ENCODE measurements around the gene UBR4.
A peak's percentile ranks its signal among the peaks of the same experiment; 100 is the strongest.

Gene UBR4

DNA sequence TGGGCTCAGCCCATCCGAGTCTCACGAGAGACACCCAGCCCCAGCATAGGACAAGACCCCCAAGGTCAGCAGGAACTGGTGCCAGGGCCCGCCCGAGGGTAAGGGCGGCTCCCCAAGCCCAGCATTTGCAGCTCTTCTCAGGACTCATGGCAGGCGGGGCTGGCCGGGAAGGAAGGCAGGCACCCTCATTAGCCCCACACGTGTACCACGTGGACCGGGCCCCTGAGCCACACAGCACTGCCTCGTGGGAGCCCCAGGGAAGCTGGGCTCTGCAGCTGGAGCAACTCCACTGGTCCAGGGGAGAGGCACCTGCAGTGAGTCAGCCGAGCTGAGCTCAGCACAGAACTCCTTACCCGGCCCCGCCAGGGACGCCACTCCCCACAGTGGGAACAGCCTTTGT is 155.8 kb downstream of the UBR4 start:
- TF ChIP-seq, protein P1, sequence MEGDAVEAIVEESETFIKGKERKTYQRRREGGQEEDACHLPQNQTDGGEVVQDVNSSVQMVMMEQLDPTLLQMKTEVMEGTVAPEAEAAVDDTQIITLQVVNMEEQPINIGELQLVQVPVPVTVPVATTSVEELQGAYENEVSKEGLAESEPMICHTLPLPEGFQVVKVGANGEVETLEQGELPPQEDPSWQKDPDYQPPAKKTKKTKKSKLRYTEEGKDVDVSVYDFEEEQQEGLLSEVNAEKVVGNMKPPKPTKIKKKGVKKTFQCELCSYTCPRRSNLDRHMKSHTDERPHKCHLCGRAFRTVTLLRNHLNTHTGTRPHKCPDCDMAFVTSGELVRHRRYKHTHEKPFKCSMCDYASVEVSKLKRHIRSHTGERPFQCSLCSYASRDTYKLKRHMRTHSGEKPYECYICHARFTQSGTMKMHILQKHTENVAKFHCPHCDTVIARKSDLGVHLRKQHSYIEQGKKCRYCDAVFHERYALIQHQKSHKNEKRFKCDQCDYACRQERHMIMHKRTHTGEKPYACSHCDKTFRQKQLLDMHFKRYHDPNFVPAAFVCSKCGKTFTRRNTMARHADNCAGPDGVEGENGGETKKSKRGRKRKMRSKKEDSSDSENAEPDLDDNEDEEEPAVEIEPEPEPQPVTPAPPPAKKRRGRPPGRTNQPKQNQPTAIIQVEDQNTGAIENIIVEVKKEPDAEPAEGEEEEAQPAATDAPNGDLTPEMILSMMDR (IDR thresholded peaks at IDR 0.05; ENCODE audit: low read depth, low read length), result no peak
- H3K4me3 ChIP-seq (replicated peaks in 1 of 2; ENCODE audit: low read depth in 2 of 2, low read length in 2 of 2), result no peak overlapping the region
- DNase-seq (ENCODE audit: low read depth in 2 of 2), result no peak

DNA sequence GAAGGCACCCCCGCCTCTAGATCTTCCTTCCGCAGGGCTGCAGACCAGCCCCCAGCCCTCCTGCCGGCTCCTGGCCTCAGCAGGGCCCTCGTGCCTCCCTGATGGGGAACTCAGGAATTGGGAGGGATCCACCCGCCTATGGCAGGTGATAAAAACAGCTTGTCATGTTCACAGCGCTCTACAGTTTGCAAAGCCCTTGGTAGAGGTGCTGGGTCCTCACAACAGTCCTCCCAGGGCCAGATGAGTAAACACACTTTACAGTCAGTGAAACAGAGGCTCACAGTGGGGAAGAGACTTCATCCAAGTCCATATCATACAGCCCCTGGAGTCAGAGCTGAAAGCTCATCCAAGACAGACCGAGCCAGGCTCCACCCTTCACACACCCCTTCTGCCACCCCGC is 156.6 kb downstream of the UBR4 start:
- H3K4me3 ChIP-seq (replicated peaks in 1 of 2; ENCODE audit: low read depth in 2 of 2, low read length in 2 of 2), result no peak overlapping the region
- DNase-seq (ENCODE audit: low read depth in 2 of 2), result no peak
- TF ChIP-seq, protein P1 (IDR thresholded peaks at IDR 0.05; ENCODE audit: low read depth, low read length), result no peak

DNA sequence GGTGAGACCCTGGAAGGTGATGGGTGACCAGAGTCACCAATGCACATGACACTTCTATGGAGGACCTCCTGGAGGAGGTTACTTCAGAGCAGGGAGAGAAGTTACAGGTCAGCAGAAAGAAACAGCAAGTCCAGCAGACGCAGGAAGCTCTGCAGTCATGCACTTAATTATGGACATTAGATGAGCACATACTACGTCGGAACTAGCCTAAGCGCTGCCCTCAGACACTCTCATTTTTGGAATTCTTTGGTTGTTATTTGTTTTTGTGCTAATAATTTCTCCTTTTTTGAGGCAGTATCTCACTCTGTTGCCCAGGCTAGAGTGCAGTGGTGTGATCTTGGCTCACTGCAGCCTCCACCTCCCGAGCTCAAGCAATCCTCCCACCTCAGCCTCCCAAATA is 160.3 kb downstream of the UBR4 start:
- H3K4me3 ChIP-seq (replicated peaks in 1 of 2; ENCODE audit: low read depth in 2 of 2, low read length in 2 of 2), result no peak overlapping the region
- TF ChIP-seq, protein P1 (IDR thresholded peaks at IDR 0.05; ENCODE audit: low read depth, low read length), result no peak
- DNase-seq (ENCODE audit: low read depth in 2 of 2), result peak in 1 of 2 donors; percentile 25

DNA sequence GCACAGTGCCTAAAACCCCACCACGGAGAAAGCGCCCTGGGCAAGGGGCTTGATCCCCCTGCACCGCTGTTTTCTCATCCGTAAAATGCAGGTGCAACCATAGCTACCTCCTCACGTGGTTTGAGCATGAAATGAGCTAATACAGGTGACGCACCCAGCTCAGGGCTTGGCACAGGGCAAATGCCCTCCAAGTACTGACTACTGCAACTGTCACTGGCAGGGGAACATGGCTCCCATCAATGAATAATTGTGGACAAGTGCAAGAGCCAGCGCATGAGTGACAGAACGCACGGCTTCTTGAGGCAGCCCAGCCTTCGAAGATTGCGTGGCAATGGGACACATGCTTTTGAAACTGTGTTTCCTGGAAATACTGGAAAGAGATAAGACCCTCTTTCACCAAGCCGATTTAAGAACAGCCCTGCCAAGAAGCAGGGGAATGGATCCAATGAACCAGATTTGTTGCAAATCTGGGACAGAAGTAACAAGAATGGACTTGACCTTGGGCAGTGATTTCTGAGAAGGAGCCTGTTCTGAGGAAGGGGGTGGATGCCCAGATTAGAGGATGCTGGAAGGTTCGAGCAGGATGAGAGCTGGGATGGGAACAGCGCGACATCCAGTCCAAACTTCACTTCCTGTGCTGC is 160.8 kb downstream of the UBR4 start:
- TF ChIP-seq, protein P1 (IDR thresholded peaks at IDR 0.05; ENCODE audit: low read depth, low read length), result no peak
- no peak overlapping the region for H3K4me3 ChIP-seq (replicated peaks in 1 of 2; ENCODE audit: low read depth in 2 of 2, low read length in 2 of 2)
- peak in 1 of 2 donors; percentile 48 for DNase-seq (ENCODE audit: low read depth in 2 of 2)

DNA sequence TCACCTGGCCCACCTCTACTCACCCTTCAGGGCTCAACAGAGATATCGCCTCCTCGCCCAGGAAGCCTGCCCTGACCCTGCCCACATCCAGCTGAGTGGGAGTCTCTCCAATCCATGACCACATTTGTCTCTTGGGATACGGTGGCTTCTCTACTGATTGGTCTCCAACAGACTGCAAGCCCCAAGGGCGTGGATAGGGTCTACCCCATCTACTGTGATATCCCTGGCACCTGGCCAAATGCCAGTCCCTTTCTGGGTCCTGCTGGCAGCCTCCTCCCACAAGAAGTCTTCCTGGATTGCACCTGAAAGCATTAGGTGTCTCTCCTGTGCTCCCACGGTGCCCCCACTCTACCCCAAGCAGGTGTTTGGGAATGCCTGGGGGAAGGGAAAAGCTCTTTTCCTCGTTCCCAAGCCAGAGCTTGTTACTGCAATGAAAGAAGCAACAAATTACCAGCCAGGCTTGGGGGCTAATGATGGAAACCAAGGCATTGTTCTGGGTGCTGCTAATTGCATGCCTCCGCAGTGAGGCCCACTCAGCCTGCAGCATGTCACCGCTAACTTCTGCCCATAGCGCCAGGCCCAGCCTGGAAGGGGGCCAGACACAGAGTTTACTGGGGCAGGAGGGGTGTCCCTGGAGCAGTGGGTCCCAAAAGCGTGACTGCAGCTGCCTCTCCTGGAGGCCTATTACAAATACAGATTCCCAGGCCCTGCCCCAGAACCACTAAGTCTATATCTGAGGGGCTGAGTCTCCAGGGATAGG is 162.9 kb downstream of the UBR4 start:
- no peak for DNase-seq (ENCODE audit: low read depth in 2 of 2)
- TF ChIP-seq, protein P1 (IDR thresholded peaks at IDR 0.05; ENCODE audit: low read depth, low read length), result no peak

DNA sequence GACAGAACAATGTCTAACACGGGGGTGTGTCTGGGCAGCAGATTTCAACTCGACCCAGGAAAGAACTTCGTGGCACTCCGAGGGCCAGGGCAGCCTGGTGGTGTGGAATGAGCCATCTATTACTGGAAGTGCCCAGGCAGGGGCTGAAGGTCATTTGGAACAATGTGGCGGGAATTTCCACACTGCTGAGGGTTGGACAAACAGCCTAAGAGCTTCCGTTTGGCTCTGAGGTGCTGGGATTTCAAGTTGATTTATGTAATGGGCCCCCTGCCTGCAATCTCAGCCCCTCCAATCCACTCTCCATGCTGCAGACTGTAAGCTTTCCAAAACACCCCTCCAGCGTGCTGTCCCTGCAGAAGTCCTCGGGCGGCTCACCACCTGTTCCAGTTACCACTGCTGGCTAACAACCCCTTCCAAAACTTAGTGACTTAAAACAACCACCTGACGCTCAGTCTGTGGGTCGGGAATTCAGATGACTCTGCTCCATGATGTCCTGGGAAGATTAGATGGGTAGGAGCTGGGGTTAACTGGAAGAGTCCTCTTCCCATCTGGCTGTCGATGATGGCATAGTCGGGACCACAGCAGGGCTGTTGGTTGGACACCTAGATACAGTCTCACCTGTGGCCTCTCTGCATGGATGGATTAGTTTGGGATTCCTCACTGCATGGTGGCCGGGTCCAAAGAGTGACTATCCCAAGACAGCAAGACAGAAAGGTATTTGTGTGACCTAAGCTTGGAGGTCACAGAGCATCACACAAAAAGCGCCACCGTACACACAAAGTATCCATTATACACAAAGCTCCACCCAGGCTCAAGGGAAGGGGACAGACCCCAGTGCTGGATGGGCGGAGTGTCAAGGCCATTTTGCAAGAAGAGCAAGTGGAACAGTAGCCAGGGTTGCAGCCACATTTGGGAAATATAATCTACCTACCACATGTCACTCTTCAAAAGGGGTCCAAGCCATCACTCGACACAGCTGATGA is 163.9 kb downstream of the UBR4 start:
- TF ChIP-seq, protein P1 (IDR thresholded peaks at IDR 0.05; ENCODE audit: low read depth, low read length), result no peak
- no peak overlapping the region for H3K4me3 ChIP-seq (replicated peaks in 1 of 2; ENCODE audit: low read depth in 2 of 2, low read length in 2 of 2)
- DNase-seq (ENCODE audit: low read depth in 2 of 2), result no peak

More for the DNA sequence above, 162.9 kb downstream of the UBR4 start:
- no peak overlapping the region for H3K4me3 ChIP-seq (replicated peaks in 1 of 2; ENCODE audit: low read depth in 2 of 2, low read length in 2 of 2)

All from cardiac fibroblast (primary cell).